Thoracic aorta (tissue), 2 donors: ENCODE data around the gene KLHL30. TPM values are rescaled to one million over a fixed set of nuclear protein-coding genes. Genes with fewer than 3 reads are reported as not detected.

Experiments
- ATAC-seq: fragments of 150-250 bp; one replicate; pipeline ENCODE4 v1.8.0; 2017; ENCODE audit warnings: low read depth; ENCODE audit not compliant: insufficient number of reproducible peaks, low FRiP score
- DNase-seq: peaks from one replicate; pipeline ENCODE4 v3.0.0-alpha.2; 2020; ENCODE audit warnings: low spot score
- H3K27ac ChIP-seq, 2 donors: fragments of 200-600 bp; sonication (generic); 1 replicate in 1 of 2; 2 replicates in 1 of 2; pipeline ENCODE4 v1.5.1; 2016; ENCODE audit warnings: mild to moderate bottlenecking in 2 of 2, moderate library complexity in 2 of 2
- H3K27me3 ChIP-seq: fragments of 200-600 bp; sonication (generic); replicated peaks from 2 replicates; pipeline ENCODE4 v1.6.0; 2016; ENCODE audit warnings: mild to moderate bottlenecking; ENCODE audit not compliant: insufficient read depth
- H3K36me3 ChIP-seq: fragments of 200-600 bp; sonication (generic); one replicate; pipeline ENCODE4 v1.5.1; 2016
- H3K4me1 ChIP-seq, 2 donors: fragments of 200-600 bp; sonication (generic); 1 replicate in 1 of 2; 2 replicates in 1 of 2; pipeline versions ENCODE4 v1.5.1 to v1.6.0; 2016; ENCODE audit warnings: low read depth in 2 of 2, mild to moderate bottlenecking in 1 of 2; ENCODE audit not compliant: control insufficient read depth in 1 of 2
- H3K4me3 ChIP-seq: fragments of 200-600 bp; sonication (generic); 2 replicates; pipeline ENCODE4 v1.5.1; 2016; ENCODE audit warnings: mild to moderate bottlenecking
- H3K9me3 ChIP-seq: fragments of 200-600 bp; sonication (generic); 2 replicates; pipeline ENCODE4 v1.5.1; 2016
- total RNA-seq, 2 donors: library from RNA; depleted of rRNA; stranded (reverse); fragments of >200 nt; gene quantifications; one replicate each; pipeline versions ENCODE4 v1.1.0 to v1.2.3, GENCODE V29; 2016
- TF ChIP-seq, protein P1 (sequence below): fragments of 200-600 bp; sonication (generic); IDR thresholded peaks from one replicate; pipeline ENCODE4 v1.5.1; 2019; ENCODE audit warnings: antibody characterized with exemption

The KLHL30 gene
- total RNA-seq, 2 donors from 2014 or later, result 18.3 to 33.4 TPM

GRCh38 chr2:238119756-238120462 lies 18.6 kb upstream of the KLHL30 start:
- no peaks in the 10 kb centered on the region for H3K9me3 ChIP-seq
- H3K4me1 ChIP-seq, result peaks cover 0 to 6% of the 10 kb centered on the region in 2 donors
- no peaks in the 10 kb centered on the region for H3K27me3 ChIP-seq
- TF ChIP-seq, protein P1, sequence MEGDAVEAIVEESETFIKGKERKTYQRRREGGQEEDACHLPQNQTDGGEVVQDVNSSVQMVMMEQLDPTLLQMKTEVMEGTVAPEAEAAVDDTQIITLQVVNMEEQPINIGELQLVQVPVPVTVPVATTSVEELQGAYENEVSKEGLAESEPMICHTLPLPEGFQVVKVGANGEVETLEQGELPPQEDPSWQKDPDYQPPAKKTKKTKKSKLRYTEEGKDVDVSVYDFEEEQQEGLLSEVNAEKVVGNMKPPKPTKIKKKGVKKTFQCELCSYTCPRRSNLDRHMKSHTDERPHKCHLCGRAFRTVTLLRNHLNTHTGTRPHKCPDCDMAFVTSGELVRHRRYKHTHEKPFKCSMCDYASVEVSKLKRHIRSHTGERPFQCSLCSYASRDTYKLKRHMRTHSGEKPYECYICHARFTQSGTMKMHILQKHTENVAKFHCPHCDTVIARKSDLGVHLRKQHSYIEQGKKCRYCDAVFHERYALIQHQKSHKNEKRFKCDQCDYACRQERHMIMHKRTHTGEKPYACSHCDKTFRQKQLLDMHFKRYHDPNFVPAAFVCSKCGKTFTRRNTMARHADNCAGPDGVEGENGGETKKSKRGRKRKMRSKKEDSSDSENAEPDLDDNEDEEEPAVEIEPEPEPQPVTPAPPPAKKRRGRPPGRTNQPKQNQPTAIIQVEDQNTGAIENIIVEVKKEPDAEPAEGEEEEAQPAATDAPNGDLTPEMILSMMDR, result no peak
- no peak overlapping the region for H3K4me3 ChIP-seq
- H3K27ac ChIP-seq, result no peak overlapping the region
- no peak for ATAC-seq
- no peaks in the 10 kb centered on the region for H3K36me3 ChIP-seq
- DNase-seq, result no peak

GRCh38 chr2:238120463-238121298 lies 17.8 kb upstream of the KLHL30 start:
- ATAC-seq (no peak), DNase-seq (no peak)
- Histone ChIP-seq H3K27me3 (no peaks in the 10 kb centered on the region), H3K4me3 (no peak overlapping the region), H3K4me1 (peaks cover 0 to 6% of the 10 kb centered on the region in 2 donors), H3K9me3 (no peaks in the 10 kb centered on the region), H3K36me3 (no peaks in the 10 kb centered on the region), H3K27ac (no peak overlapping the region)
- TF ChIP-seq, protein P1, result no peak

DNA sequence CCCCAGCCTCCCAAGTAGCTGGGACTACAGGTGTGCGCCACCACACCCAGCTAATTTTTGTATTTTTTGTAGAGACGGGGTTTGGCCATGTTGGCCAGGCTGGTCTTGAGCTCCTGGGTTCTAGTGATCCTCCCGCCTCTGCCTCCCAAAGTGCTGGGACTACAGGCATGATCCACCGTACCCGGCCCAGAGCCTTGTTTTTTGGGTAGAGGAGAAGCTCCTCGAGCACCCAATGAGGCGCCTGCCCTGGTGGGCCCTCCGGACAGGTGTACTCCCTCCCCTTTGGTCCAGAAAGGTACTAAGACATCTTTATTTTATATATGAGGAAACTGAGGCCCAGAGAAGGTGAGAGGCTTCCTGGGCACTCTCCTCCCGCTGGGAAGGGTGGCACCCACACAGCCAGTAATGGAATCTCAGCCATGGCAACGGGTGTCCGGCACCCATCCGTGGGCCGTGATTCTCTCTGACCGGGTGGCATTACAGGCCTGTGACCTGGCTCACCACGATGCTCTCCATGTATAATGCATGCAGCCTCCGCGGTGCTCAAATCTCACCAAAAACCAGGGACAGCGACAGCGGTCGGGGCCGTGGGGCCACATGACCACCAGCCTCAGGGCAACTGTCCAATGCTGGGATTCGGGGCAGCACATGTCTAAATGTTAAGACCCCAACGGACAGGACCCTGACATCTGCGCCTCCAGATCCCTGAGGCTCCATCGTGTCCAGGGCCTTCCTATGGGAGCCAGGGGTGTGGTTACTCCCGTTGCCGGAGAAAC lies 16.8 kb upstream of the KLHL30 start:
- Histone ChIP-seq H3K36me3 (no peaks in the 10 kb centered on the region), H3K4me3 (no peak overlapping the region), H3K27me3 (no peaks in the 10 kb centered on the region), H3K27ac (no peak overlapping the region), H3K4me1 (peaks cover 0 to 6% of the 10 kb centered on the region in 2 donors), H3K9me3 (no peaks in the 10 kb centered on the region)
- TF ChIP-seq, protein P1, result no peak
- DNase-seq, result no peak
- no peak for ATAC-seq

DNA sequence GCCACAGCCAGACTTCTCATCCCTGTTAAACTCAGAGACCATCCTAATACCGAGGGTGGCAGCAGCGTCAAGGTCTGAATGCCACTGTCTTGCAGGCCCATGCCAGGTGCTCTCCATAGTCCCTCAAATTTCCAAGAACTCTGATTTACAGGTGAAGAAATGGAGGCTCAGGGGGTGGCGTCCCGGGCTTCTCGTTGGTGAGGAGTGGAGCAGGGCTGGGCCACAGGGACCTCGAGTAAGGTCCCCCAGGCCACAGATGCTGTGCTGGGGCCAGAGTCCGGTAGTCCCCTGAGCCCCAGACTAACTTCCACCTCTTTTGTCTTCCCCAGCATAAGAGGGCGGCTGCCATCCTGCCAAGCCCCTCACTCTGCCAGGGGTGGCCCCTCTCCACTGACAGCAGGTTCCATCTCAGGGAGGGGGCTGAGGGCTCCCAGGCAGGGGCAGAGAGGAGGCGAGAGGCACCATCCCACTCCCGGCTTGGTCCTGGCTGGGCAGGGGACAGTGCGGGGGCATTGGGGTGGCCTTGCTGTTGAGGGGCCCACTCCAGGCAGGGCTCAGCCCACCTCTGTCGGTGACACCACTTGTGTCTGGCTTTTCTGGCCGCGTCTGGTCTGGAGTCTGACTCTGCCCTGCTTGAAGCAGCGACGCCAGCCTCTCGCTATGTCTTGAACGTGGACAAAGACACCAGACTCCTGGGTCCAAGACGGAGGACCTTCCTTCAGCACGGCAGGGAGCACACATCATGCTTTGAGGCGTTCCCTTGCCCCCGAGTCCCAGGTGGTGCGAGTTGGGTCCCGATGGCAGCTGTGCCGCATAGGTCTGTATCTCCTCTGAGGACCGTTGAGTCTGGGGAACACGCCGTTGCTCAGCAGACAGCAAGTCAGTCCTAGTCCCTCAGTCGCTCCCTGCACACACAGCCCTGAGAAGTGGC lies 15.9 kb upstream of the KLHL30 start:
- Histone ChIP-seq H3K9me3 (no peaks in the 10 kb centered on the region), H3K27ac (no peak overlapping the region), H3K36me3 (no peaks in the 10 kb centered on the region), H3K4me3 (no peak overlapping the region), H3K27me3 (no peaks in the 10 kb centered on the region), H3K4me1 (peaks cover 0 to 13% of the 10 kb centered on the region in 2 donors)
- TF ChIP-seq, protein P1, result no peak
- ATAC-seq, result no peak
- DNase-seq, result no peak
